Sciatic nerve (tissue), 1 donor: Measurements from ENCODE around the gene PRKCG. TPM values are rescaled to one million over a fixed set of nuclear protein-coding genes. Genes with fewer than 3 reads are reported as not detected.

ENCODE experiments used
- total RNA-seq: library from RNA; stranded (reverse); fragmentation: NEBNext Ultra II Directional; extraction: Animal tissue kit (Norgen Biotek cat#: 25700); gene quantifications from one replicate; pipeline ENCODE4 v1.2.1, GENCODE V29; 2021
- donor health status: DM: no; HTN: no; CAD: no.

The PRKCG gene
- total RNA-seq, 1 donor from 2014 or later = not detected

Other genes starting within 250 kb of the PRKCG start
- gene NLRP12, start 57.9 kb upstream of the PRKCG start, total RNA-seq = 1.7 TPM
- gene MYADM, start 14.3 kb upstream of the PRKCG start, total RNA-seq = 120 TPM
- gene CACNG7, start 27.1 kb downstream of the PRKCG start, total RNA-seq = not detected
- 0.22 TPM for gene CACNG8, start 80.7 kb downstream of the PRKCG start, total RNA-seq
- not detected for gene CACNG6, start 109.4 kb downstream of the PRKCG start, total RNA-seq
- 0.76 TPM for gene VSTM1, start 181.7 kb downstream of the PRKCG start, total RNA-seq
- gene TARM1, start 199.2 kb downstream of the PRKCG start, total RNA-seq = not detected
- gene OSCAR, start 218.6 kb downstream of the PRKCG start, total RNA-seq = 4.0 TPM
- gene NDUFA3, start 220.7 kb downstream of the PRKCG start, total RNA-seq = 80.5 TPM
- 16.0 TPM for gene TFPT, start 233.5 kb downstream of the PRKCG start, total RNA-seq
- gene PRPF31, start 233.6 kb downstream of the PRKCG start, total RNA-seq = 47.2 TPM